CD4-positive, alpha-beta T cell (primary cell): ENCODE data around the gene FAM89A. TPM values are rescaled to one million over a fixed set of nuclear protein-coding genes. Genes with fewer than 3 reads are reported as not detected.
A peak's percentile ranks its signal among the peaks of the same experiment; 100 is the strongest.
"Not testable (repeated sequence)": the region's sequence is repeated elsewhere in the genome, so short reads cannot be mapped to it uniquely, and the experiment has no call there.

ENCODE experiments used
- ATAC-seq: fragments of 200-7000 bp; cut with Tn5 transposase; one replicate; pipeline ENCODE4 v1.10.0; 2022; ENCODE audit warnings: mild to moderate bottlenecking; ENCODE audit not compliant: poor library complexity
- CTCF ChIA-PET: fragments of 350-600 bp; sonication (Branson Sonifier 250); formaldehyde crosslinking; loops from one replicate; lab custom pipeline; 2021; ENCODE audit warnings: antibody characterized with exemption, inconsistent platforms; lab: Charles Lee
- POLR2A ChIA-PET: fragments of 350-600 bp; sonication (Branson Sonifier 250); formaldehyde crosslinking; loops from one replicate; lab custom pipeline; 2021; ENCODE audit warnings: antibody characterized with exemption, inconsistent platforms; lab: Charles Lee
- DNase-seq, 14 experiments: peaks; one replicate each; pipeline ENCODE4 v3.0.0-alpha.2; 2013 to 2020; ENCODE audit warnings: mixed read lengths in 2 of 14
- H3K27ac ChIP-seq, 2 donors: one replicate each; pipeline versions ENCODE4 v1.5.1 to v1.7.0; 2013; ENCODE audit warnings: low read length in 2 of 2, low read depth in 1 of 2, mild to moderate bottlenecking in 1 of 2
- H3K27me3 ChIP-seq, 2 experiments: 1 replicate in 1 of 2; 2 replicates in 1 of 2; pipeline versions ENCODE4 v1.6.1 to v1.7.0; 2013; ENCODE audit warnings: low read length in 2 of 2, control low read depth in 1 of 2, mild to moderate bottlenecking in 1 of 2, moderate library complexity in 1 of 2; ENCODE audit not compliant: insufficient read depth in 2 of 2, control insufficient read depth in 1 of 2
- H3K36me3 ChIP-seq: one replicate; pipeline ENCODE4 v1.6.1; 2013; ENCODE audit warnings: low read length, control low read depth; ENCODE audit not compliant: insufficient read depth
- H3K4me1 ChIP-seq: one replicate; pipeline ENCODE4 v1.6.1; 2013; ENCODE audit warnings: low read length, control low read depth; ENCODE audit not compliant: insufficient read depth
- H3K4me3 ChIP-seq: one replicate; pipeline ENCODE4 v1.5.1; 2013; ENCODE audit warnings: mild to moderate bottlenecking, low read length, moderate library complexity
- H3K9me3 ChIP-seq, 2 experiments: 1 replicate in 1 of 2; 2 replicates in 1 of 2; pipeline versions ENCODE4 v1.6.1 to v1.7.0; 2013; ENCODE audit warnings: low read length in 2 of 2, mild to moderate bottlenecking in 2 of 2, control low read depth in 1 of 2, moderate library complexity in 1 of 2; ENCODE audit not compliant: control insufficient read depth in 1 of 2, insufficient read depth in 1 of 2
- H3K27ac Mint-ChIP-seq: one replicate; pipeline ENCODE4 v1.8.0; 2020; ENCODE audit warnings: mixed read lengths
- H3K27me3 Mint-ChIP-seq: one replicate; pipeline ENCODE4 v1.8.0; 2021; ENCODE audit warnings: mixed read lengths
- H3K36me3 Mint-ChIP-seq: one replicate; pipeline ENCODE4 v1.8.0; 2021; ENCODE audit warnings: low read depth, mixed read lengths
- H3K4me1 Mint-ChIP-seq: one replicate; pipeline ENCODE4 v1.8.0; 2021; ENCODE audit warnings: low read depth, mixed read lengths
- H3K4me3 Mint-ChIP-seq: one replicate; pipeline ENCODE4 v1.8.0; 2020; ENCODE audit warnings: mild to moderate bottlenecking, mixed read lengths
- H3K9me3 Mint-ChIP-seq: one replicate; pipeline ENCODE4 v1.8.0; 2020; ENCODE audit warnings: mixed read lengths
- CTCF ChIP-seq: fragments of 200-600 bp; IDR thresholded peaks from one replicate; pipeline ENCODE4 v1.8.0; 2022; ENCODE audit warnings: antibody characterized with exemption, mild to moderate bottlenecking
- intact Hi-C, 2 experiments: fragments of 100-400 bp; cut with DNase I in 1 of 2; cut with micrococcal nuclease in 1 of 2; formaldehyde crosslinking; loops; one replicate each; pipeline versions ENCODE4 v1.15.1 to v1.9.0; 2023 to 2025; cut with DNase I, micrococcal nuclease
- total RNA-seq, 174 experiments: library from RNA in 2 of 174; stranded (reverse) in 2 of 174; gene quantifications; one replicate each; pipeline ENCODE4 v1.2.3 and lab custom pipeline; 2021 to 2026

Gene FAM89A
- total RNA-seq, 2 experiments from 2014 or later, result 3.3 to 4.0 TPM

GRCh38 chr1:231046730-231047395, 6.8 kb upstream of the FAM89A start:
- H3K27ac Mint-ChIP-seq, result no peak overlapping the region
- Histone ChIP-seq H3K4me3 (no peak overlapping the region), H3K27me3 (no peaks in the 10 kb centered on the region), H3K36me3 (no peaks in the 10 kb centered on the region), H3K4me1 (no peaks in the 10 kb centered on the region), H3K9me3 (peaks cover 0 to 5% of the 10 kb centered on the region in 2 experiments), H3K27ac (no peak overlapping the region)
- POLR2A ChIA-PET, result interaction anchor here (0.7 kb wide), 1 partner anchor 8 kb away, joined by 3 read pairs; no protein-coding TSS in a partner anchor
- no peak for TF ChIP-seq CTCF
- H3K27me3 Mint-ChIP-seq, result peaks cover 26% of the 10 kb centered on the region
- H3K4me1 Mint-ChIP-seq, result no peaks in the 10 kb centered on the region
- CTCF ChIA-PET, result interaction anchor here (0.7 kb wide), 1 partner anchor 202 kb away, joined by 4 read pairs; no protein-coding TSS in a partner anchor
- DNase-seq, result no peak
- H3K36me3 Mint-ChIP-seq, result no peaks in the 10 kb centered on the region
- intact Hi-C loops, result no loop called here
- no peak overlapping the region for H3K4me3 Mint-ChIP-seq
- H3K9me3 Mint-ChIP-seq, result no peaks in the 10 kb centered on the region
- no peak for ATAC-seq

GRCh38 chr1:231045921-231046729, 6.1 kb upstream of the FAM89A start:
- intact Hi-C loops, CTCF ChIA-PET: not testable (repeated sequence)

GRCh38 chr1:231045286-231045685, 5.2 kb upstream of the FAM89A start:
- no peak for ATAC-seq
- no peak for TF ChIP-seq CTCF
- Histone ChIP-seq H3K9me3 (peaks cover 0 to 5% of the 10 kb centered on the region in 2 experiments), H3K27ac (no peak overlapping the region), H3K4me1 (peaks cover 11% of the 10 kb centered on the region), H3K36me3 (no peaks in the 10 kb centered on the region), H3K4me3 (no peak overlapping the region), H3K27me3 (no peaks in the 10 kb centered on the region)
- DNase-seq, result peak in 1 of 14 experiments; percentile 3
- Mint-ChIP-seq H3K27me3 (peaks cover 23% of the 10 kb centered on the region), H3K4me3 (no peak overlapping the region), H3K9me3 (no peaks in the 10 kb centered on the region), H3K27ac (no peak overlapping the region), H3K36me3 (no peaks in the 10 kb centered on the region), H3K4me1 (peaks cover 6% of the 10 kb centered on the region)
- ChIA-PET POLR2A (no interaction called here), CTCF (no interaction called here)
- intact Hi-C loops, result no loop called here

More at GRCh38 chr1:231045921-231046729, 6.1 kb upstream of the FAM89A start:
- H3K27me3 ChIP-seq, H3K36me3 ChIP-seq, H3K4me1 ChIP-seq, H3K27ac ChIP-seq, DNase-seq, H3K9me3 ChIP-seq, H3K36me3 Mint-ChIP-seq, H3K27ac Mint-ChIP-seq, H3K4me1 Mint-ChIP-seq, H3K9me3 Mint-ChIP-seq, ATAC-seq, H3K4me3 Mint-ChIP-seq, H3K4me3 ChIP-seq: not testable (repeated sequence)
- POLR2A ChIA-PET, result interaction anchor here (0.7 kb wide), 1 partner anchor 8 kb away, joined by 3 read pairs; no protein-coding TSS in a partner anchor
- peaks cover 26% of the 10 kb centered on the region for H3K27me3 Mint-ChIP-seq
